Measurements from ENCODE around the gene DTX1. TPM values are rescaled to one million over a fixed set of nuclear protein-coding genes. Genes with fewer than 3 reads are reported as not detected.

The DTX1 gene
- total and polyA plus RNA-seq, 5 donors from 2014 or later = 0.64 to 7.8 (median 0.95) TPM

GRCh38 chr12:113055594-113056380, 743 bp upstream of the DTX1 start:
- Histone ChIP-seq H3K4me3 (ENCODE audit: low read depth, low read length) (peak overlapping the region; percentile 31), H3K9me3 (ENCODE audit: control insufficient read depth in 2 of 2, low read length in 2 of 2) (no peaks in the 10 kb centered on the region), H3K27me3 (ENCODE audit: control insufficient read depth, insufficient read depth, low read length) (peaks cover 2% of the 10 kb centered on the region), H3K27ac (ENCODE audit: insufficient read depth, low read length, poor library complexity, severe bottlenecking) (peak overlapping the region; percentile 28), H3K36me3 (ENCODE audit: control insufficient read depth, insufficient read depth, low read length) (no peaks in the 10 kb centered on the region), H3K4me1 (ENCODE audit: control insufficient read depth, insufficient read depth, low read length, poor library complexity, severe bottlenecking) (peaks cover 28% of the 10 kb centered on the region)
- Mint-ChIP-seq H3K4me1 (peaks cover 0 to 40% (median 20%) of the 10 kb centered on the region in 4 donors), H3K27me3 (peaks cover 8% of the 10 kb centered on the region), H3K27ac (peak overlapping the region; percentile 57 to 81 (median 80)), H3K9me3 (no peaks in the 10 kb centered on the region), H3K36me3 (no peaks in the 10 kb centered on the region), H3K4me3 (peak overlapping the region; percentile 75 to 88 (median 80))
- DNase-seq = no peak
- no peak for ATAC-seq (ENCODE audit: low read depth in 2 of 2)

DNA sequence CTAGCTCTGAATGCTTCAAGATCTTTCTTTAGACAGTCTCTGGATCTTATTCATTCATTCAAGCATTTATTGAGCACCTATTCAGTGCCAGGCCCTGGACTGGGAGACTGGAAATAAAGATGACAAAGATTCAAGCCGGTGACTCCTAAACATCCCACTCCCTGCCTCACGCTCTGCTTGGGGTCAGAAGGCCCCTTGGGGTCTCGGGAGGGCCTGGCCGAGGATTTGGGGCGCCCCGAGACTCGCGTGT, 224 bp upstream of the DTX1 start:
- H3K27ac Mint-ChIP-seq = peak overlapping the region; percentile 57 to 81 (median 80)
- Histone ChIP-seq H3K27me3 (ENCODE audit: control insufficient read depth, insufficient read depth, low read length) (peaks cover 2% of the 10 kb centered on the region), H3K4me1 (ENCODE audit: control insufficient read depth, insufficient read depth, low read length, poor library complexity, severe bottlenecking) (peaks cover 28% of the 10 kb centered on the region), H3K9me3 (ENCODE audit: control insufficient read depth in 2 of 2, low read length in 2 of 2) (no peaks in the 10 kb centered on the region), H3K36me3 (ENCODE audit: control insufficient read depth, insufficient read depth, low read length) (no peaks in the 10 kb centered on the region), H3K27ac (ENCODE audit: insufficient read depth, low read length, poor library complexity, severe bottlenecking) (peak overlapping the region; percentile 28), H3K4me3 (ENCODE audit: low read depth, low read length) (peak overlapping the region; percentile 31)
- peaks cover 0 to 40% (median 21%) of the 10 kb centered on the region in 4 donors for H3K4me1 Mint-ChIP-seq
- H3K4me3 Mint-ChIP-seq = peak overlapping the region; percentile 75 to 88 (median 80)
- H3K36me3 Mint-ChIP-seq = no peaks in the 10 kb centered on the region
- peaks cover 8% of the 10 kb centered on the region for H3K27me3 Mint-ChIP-seq
- no peaks in the 10 kb centered on the region for H3K9me3 Mint-ChIP-seq
- DNase-seq (no peak), ATAC-seq (ENCODE audit: low read depth in 2 of 2) (no peak)

- no peak overlapping the region for H3K27ac ChIP-seq (ENCODE audit: insufficient read depth, low read length, poor library complexity, severe bottlenecking)
- DNase-seq (no peak), ATAC-seq (ENCODE audit: low read depth in 2 of 2) (no peak)
- no peaks in the 10 kb centered on the region for H3K9me3 Mint-ChIP-seq
- peaks cover 2% of the 10 kb centered on the region for H3K27me3 ChIP-seq (ENCODE audit: control insufficient read depth, insufficient read depth, low read length)
- H3K4me3 Mint-ChIP-seq = peak overlapping the region; percentile 35 to 84 (median 80)
- H3K9me3 ChIP-seq (ENCODE audit: control insufficient read depth in 2 of 2, low read length in 2 of 2) = no peaks in the 10 kb centered on the region
- peak overlapping the region in 2 of 3 donors; percentile 55 to 81 for H3K27ac Mint-ChIP-seq
- H3K27me3 Mint-ChIP-seq = peaks cover 8% of the 10 kb centered on the region
- peaks cover 0 to 33% (median 12%) of the 10 kb centered on the region in 4 donors for H3K4me1 Mint-ChIP-seq
- H3K4me1 ChIP-seq (ENCODE audit: control insufficient read depth, insufficient read depth, low read length, poor library complexity, severe bottlenecking) = peaks cover 31% of the 10 kb centered on the region
- H3K36me3 ChIP-seq (ENCODE audit: control insufficient read depth, insufficient read depth, low read length) = no peaks in the 10 kb centered on the region
- H3K4me3 ChIP-seq (ENCODE audit: low read depth, low read length) = no peak overlapping the region
- H3K36me3 Mint-ChIP-seq = no peaks in the 10 kb centered on the region
Observed at GRCh38 chr12:113057565-113058485, 1.3 kb downstream of the DTX1 start.

- Mint-ChIP-seq H3K27me3 (peaks cover 8% of the 10 kb centered on the region), H3K9me3 (no peaks in the 10 kb centered on the region), H3K4me1 (peaks cover 0 to 29% (median 10%) of the 10 kb centered on the region in 4 donors), H3K36me3 (no peaks in the 10 kb centered on the region), H3K27ac (no peak overlapping the region), H3K4me3 (no peak overlapping the region)
- no peak overlapping the region for H3K27ac ChIP-seq (ENCODE audit: insufficient read depth, low read length, poor library complexity, severe bottlenecking)
- DNase-seq (no peak), ATAC-seq (ENCODE audit: low read depth in 2 of 2) (no peak)
- peaks cover 31% of the 10 kb centered on the region for H3K4me1 ChIP-seq (ENCODE audit: control insufficient read depth, insufficient read depth, low read length, poor library complexity, severe bottlenecking)
- H3K36me3 ChIP-seq (ENCODE audit: control insufficient read depth, insufficient read depth, low read length) = no peaks in the 10 kb centered on the region
- H3K4me3 ChIP-seq (ENCODE audit: low read depth, low read length) = peak overlapping the region; percentile 1
- H3K27me3 ChIP-seq (ENCODE audit: control insufficient read depth, insufficient read depth, low read length) = peaks cover 2% of the 10 kb centered on the region
- no peaks in the 10 kb centered on the region for H3K9me3 ChIP-seq (ENCODE audit: control insufficient read depth in 2 of 2, low read length in 2 of 2)
Observed at GRCh38 chr12:113058553-113058952, 2.0 kb downstream of the DTX1 start.

DNA sequence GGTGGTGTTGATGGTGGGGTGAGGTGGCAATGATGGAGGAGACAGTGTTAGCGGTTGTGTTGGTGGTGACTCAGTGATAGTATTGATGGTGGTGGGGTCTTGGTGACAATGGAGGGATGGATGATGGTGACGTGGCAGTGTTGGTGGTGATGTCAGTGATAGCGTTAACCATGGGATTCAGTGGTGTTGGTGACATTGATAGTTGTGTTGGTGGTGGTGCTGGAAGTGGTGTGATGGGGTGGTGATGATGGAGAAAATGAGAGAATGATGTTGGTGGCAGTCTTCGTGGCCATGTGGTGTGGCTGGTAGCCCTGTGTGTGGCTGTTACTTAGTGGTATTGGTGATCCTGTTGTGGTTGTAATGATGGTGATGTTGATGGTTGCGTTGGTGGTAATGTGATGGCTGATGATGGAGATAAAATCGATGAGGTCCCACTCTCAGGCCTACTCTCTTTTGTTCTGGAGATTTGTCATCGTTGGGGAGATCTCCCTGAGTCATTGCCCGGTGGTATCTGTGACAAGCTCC, 2.6 kb downstream of the DTX1 start:
- peaks cover 0 to 29% (median 10%) of the 10 kb centered on the region in 4 donors for H3K4me1 Mint-ChIP-seq
- peaks cover 8% of the 10 kb centered on the region for H3K27me3 Mint-ChIP-seq
- no peaks in the 10 kb centered on the region for H3K9me3 Mint-ChIP-seq
- no peak overlapping the region for H3K27ac ChIP-seq (ENCODE audit: insufficient read depth, low read length, poor library complexity, severe bottlenecking)
- peaks cover 35% of the 10 kb centered on the region for H3K4me1 ChIP-seq (ENCODE audit: control insufficient read depth, insufficient read depth, low read length, poor library complexity, severe bottlenecking)
- no peak overlapping the region for H3K4me3 Mint-ChIP-seq
- ATAC-seq (ENCODE audit: low read depth in 2 of 2) = no peak
- no peak overlapping the region for H3K27ac Mint-ChIP-seq
- no peaks in the 10 kb centered on the region for H3K36me3 ChIP-seq (ENCODE audit: control insufficient read depth, insufficient read depth, low read length)
- DNase-seq = no peak
- no peak overlapping the region for H3K4me3 ChIP-seq (ENCODE audit: low read depth, low read length)
- H3K36me3 Mint-ChIP-seq = no peaks in the 10 kb centered on the region
- H3K9me3 ChIP-seq (ENCODE audit: control insufficient read depth in 2 of 2, low read length in 2 of 2) = no peaks in the 10 kb centered on the region
- H3K27me3 ChIP-seq (ENCODE audit: control insufficient read depth, insufficient read depth, low read length) = peaks cover 2% of the 10 kb centered on the region

DNA sequence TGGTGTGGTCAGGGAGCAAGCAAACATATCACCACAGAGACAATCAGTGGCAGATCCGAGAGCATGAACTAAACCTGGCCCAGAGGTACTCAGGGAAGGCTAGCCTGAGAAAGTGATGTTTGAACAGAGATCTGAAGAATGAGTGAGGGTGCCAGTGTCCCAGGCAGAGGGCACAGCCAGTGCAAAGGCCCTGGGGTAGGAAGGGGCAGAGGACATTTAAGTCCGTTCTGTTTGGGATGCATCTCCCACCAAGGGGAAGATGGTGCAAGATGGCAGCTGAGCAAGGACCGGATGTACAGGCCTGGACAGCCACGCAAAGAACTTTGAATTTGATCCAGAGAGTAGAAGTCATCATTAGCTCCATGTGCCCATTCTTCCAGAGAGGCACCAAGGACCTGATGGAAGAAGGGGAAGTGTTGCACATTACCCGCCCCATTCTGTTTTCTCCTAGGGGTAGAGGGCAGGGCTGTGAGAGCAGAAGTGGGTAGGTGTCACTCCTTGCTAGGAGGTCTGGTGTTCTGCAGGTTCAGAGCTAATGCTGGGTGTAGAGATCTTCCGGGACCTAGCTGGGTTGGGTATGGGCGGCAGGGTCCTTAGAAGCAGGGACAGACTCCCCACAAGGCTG, 3.9 kb downstream of the DTX1 start:
- no peaks in the 10 kb centered on the region for H3K9me3 Mint-ChIP-seq
- Histone ChIP-seq H3K4me3 (ENCODE audit: low read depth, low read length) (no peak overlapping the region), H3K27me3 (ENCODE audit: control insufficient read depth, insufficient read depth, low read length) (no peaks in the 10 kb centered on the region), H3K4me1 (ENCODE audit: control insufficient read depth, insufficient read depth, low read length, poor library complexity, severe bottlenecking) (peaks cover 31% of the 10 kb centered on the region), H3K36me3 (ENCODE audit: control insufficient read depth, insufficient read depth, low read length) (no peaks in the 10 kb centered on the region), H3K27ac (ENCODE audit: insufficient read depth, low read length, poor library complexity, severe bottlenecking) (no peak overlapping the region), H3K9me3 (ENCODE audit: control insufficient read depth in 2 of 2, low read length in 2 of 2) (no peaks in the 10 kb centered on the region)
- H3K4me3 Mint-ChIP-seq = peak overlapping the region in 1 of 4 donors; percentile 21
- no peak for DNase-seq
- no peak for ATAC-seq (ENCODE audit: low read depth in 2 of 2)
- H3K27me3 Mint-ChIP-seq = no peaks in the 10 kb centered on the region
- H3K36me3 Mint-ChIP-seq = no peaks in the 10 kb centered on the region
- H3K4me1 Mint-ChIP-seq = peaks cover 4 to 26% (median 12%) of the 10 kb centered on the region in 4 donors
- peak overlapping the region in 2 of 3 donors; percentile 40 to 49 for H3K27ac Mint-ChIP-seq

DNA sequence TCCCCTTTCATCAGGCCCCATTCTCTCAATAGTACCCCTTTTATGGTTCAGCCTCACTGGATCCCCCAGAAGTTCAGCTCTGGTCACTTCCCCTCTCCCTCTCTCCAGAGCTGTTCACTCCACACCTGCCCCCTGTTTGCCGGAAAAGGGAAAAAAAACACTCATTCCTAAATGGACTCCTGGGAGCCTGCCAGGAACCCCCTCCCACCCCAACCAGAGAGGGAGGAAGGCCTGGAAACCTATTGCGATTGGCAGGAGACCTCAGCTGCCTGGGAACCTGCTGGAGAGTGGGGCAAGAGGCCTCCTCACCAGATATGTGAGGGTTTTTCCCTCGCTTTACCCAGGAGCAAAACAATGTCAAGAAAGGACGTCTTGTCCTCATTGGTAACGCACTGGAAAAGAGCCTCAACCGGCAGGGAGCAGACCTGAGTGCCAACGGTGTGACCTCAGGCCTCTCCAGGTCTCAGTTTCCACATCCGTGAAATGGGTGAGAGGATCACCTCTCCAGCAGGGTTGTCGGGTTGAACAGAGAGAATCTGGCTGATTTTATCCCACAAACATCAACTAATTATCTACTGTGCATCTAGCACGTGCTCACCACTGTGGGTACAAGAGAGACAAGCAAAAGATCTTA, 4.6 kb downstream of the DTX1 start:
- Histone ChIP-seq H3K27ac (ENCODE audit: insufficient read depth, low read length, poor library complexity, severe bottlenecking) (no peak overlapping the region), H3K36me3 (ENCODE audit: control insufficient read depth, insufficient read depth, low read length) (no peaks in the 10 kb centered on the region), H3K4me1 (ENCODE audit: control insufficient read depth, insufficient read depth, low read length, poor library complexity, severe bottlenecking) (peaks cover 26% of the 10 kb centered on the region), H3K4me3 (ENCODE audit: low read depth, low read length) (no peak overlapping the region), H3K9me3 (ENCODE audit: control insufficient read depth in 2 of 2, low read length in 2 of 2) (no peaks in the 10 kb centered on the region), H3K27me3 (ENCODE audit: control insufficient read depth, insufficient read depth, low read length) (no peaks in the 10 kb centered on the region)
- DNase-seq (no peak), ATAC-seq (ENCODE audit: low read depth in 2 of 2) (no peak)
- Mint-ChIP-seq H3K4me3 (peak overlapping the region in 1 of 4 donors; percentile 21), H3K36me3 (no peaks in the 10 kb centered on the region), H3K4me1 (peaks cover 4 to 28% (median 10%) of the 10 kb centered on the region in 4 donors), H3K27ac (peak overlapping the region in 2 of 3 donors; percentile 49 to 83), H3K9me3 (no peaks in the 10 kb centered on the region), H3K27me3 (no peaks in the 10 kb centered on the region)
